ENCODE measurements around the gene ELOA. TPM values are rescaled to one million over a fixed set of nuclear protein-coding genes. Genes with fewer than 3 reads are reported as not detected.

The ELOA gene
- total and polyA plus RNA-seq, 2 of the 13 experiments (the other 11 are each of a cell fraction or from before 2014, with no cell fraction given), result 14.2 to 28.5 TPM

DNA sequence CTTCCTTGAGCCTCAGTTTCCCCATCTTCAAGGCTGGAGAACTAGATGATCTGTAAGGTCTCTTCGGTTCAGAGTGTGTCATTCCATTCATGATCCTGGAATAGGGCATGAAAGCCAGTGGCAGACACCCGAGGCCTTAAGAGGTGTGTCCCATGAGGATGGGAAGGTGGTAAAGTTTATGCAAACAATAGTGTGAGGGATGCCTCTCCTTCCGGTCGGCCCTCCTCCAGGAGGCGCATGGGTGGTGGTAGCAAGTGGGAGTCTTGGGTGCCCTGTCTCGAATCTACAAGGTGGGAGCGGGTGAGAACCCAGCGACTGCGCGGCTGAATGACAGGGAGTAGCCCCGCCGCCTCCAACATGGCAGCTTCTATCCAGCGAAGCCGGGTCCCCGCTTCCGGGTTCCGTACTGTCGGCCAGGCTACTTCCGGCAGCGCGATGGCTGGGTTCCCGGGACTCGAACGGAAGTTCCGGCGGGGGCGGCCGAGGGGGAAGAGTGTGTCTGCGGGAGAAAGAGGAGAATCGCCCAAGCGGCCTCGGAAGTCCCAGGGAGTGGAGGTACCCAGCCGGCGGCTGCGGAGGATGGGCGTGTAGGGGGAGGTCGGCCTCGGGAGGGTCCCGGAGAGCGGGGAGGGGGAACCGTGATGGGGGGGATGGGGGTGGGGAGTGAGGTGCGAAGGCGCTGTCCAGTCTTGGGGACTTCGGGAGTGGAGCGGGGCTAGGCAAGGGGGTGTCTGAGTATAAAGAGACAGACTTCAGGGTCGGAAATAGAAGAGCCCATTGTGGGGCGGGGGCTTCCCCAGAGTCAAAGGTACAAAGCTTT lies 47.6 kb downstream of the ELOA start, which contains the start of gene LYPLA2 (continued):
- TF ChIP-seq, protein P1, sequence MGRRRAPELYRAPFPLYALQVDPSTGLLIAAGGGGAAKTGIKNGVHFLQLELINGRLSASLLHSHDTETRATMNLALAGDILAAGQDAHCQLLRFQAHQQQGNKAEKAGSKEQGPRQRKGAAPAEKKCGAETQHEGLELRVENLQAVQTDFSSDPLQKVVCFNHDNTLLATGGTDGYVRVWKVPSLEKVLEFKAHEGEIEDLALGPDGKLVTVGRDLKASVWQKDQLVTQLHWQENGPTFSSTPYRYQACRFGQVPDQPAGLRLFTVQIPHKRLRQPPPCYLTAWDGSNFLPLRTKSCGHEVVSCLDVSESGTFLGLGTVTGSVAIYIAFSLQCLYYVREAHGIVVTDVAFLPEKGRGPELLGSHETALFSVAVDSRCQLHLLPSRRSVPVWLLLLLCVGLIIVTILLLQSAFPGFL (CRISPR knock-in tag; IDR thresholded peaks at IDR 0.05), result no peak
- TF ChIP-seq ZNF616 (CRISPR knock-in tag; IDR thresholded peaks at IDR 0.05; ENCODE audit: low read depth) (no peak), GLI4 (CRISPR knock-in tag; IDR thresholded peaks at IDR 0.05; ENCODE audit: borderline replicate concordance) (no peak), ZNF629 (CRISPR knock-in tag; conservative IDR thresholded peaks at IDR 0.05) (no peak), GATA4 (IDR thresholded peaks at IDR 0.05; ENCODE audit: borderline replicate concordance, low read depth) (peak; percentile 51; the same call in 1 of the 2 replicates), NR1H2 (CRISPR knock-in tag; IDR thresholded peaks at IDR 0.05; ENCODE audit: borderline replicate concordance, low read depth) (no peak), NFE2 (CRISPR knock-in tag; IDR thresholded peaks at IDR 0.05) (no peak), MIER2 (CRISPR knock-in tag; IDR thresholded peaks at IDR 0.05) (0 out of 2 replicates have a peak, but pooled peaks have one; percentile 38), GFI1 (CRISPR knock-in tag; IDR thresholded peaks at IDR 0.05; ENCODE audit: borderline replicate concordance) (peak; percentile 13; the same call in 1 of the 2 replicates), MYC (CRISPR knock-in tag; IDR thresholded peaks at IDR 0.05; ENCODE audit: borderline replicate concordance) (peak; percentile 43; the same call in 1 of the 2 replicates), ELF3 (CRISPR knock-in tag; IDR thresholded peaks at IDR 0.05) (peak; percentile 80), ZNF24 (IDR thresholded peaks at IDR 0.05) (no peak), ZNF101 (CRISPR knock-in tag; IDR thresholded peaks at IDR 0.05; ENCODE audit: borderline replicate concordance, low read depth) (no peak), KLF15 (CRISPR knock-in tag; IDR thresholded peaks at IDR 0.05; ENCODE audit: borderline replicate concordance) (0 out of 2 replicates have a peak, but pooled peaks have one; percentile 3), ZNF75D (CRISPR knock-in tag; IDR thresholded peaks at IDR 0.05; ENCODE audit: borderline replicate concordance) (no peak), TSC22D2 (CRISPR knock-in tag; IDR thresholded peaks at IDR 0.05; ENCODE audit: borderline replicate concordance) (no peak), NFRKB (IDR thresholded peaks at IDR 0.05) (no peak)
- TF ChIP-seq, protein P2, sequence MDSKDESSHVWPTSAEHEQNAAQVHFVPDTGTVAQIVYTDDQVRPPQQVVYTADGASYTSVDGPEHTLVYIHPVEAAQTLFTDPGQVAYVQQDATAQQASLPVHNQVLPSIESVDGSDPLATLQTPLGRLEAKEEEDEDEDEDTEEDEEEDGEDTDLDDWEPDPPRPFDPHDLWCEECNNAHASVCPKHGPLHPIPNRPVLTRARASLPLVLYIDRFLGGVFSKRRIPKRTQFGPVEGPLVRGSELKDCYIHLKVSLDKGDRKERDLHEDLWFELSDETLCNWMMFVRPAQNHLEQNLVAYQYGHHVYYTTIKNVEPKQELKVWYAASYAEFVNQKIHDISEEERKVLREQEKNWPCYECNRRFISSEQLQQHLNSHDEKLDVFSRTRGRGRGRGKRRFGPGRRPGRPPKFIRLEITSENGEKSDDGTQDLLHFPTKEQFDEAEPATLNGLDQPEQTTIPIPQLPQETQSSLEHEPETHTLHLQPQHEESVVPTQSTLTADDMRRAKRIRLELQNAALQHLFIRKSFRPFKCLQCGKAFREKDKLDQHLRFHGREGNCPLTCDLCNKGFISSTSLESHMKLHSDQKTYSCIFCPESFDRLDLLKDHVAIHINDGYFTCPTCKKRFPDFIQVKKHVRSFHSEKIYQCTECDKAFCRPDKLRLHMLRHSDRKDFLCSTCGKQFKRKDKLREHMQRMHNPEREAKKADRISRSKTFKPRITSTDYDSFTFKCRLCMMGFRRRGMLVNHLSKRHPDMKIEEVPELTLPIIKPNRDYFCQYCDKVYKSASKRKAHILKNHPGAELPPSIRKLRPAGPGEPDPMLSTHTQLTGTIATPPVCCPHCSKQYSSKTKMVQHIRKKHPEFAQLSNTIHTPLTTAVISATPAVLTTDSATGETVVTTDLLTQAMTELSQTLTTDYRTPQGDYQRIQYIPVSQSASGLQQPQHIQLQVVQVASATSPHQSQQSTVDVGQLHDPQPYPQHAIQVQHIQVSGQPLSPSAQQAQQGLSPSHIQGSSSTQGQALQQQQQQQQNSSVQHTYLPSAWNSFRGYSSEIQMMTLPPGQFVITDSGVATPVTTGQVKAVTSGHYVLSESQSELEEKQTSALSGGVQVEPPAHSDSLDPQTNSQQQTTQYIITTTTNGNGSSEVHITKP (CRISPR knock-in tag; IDR thresholded peaks at IDR 0.05; ENCODE audit: low read depth), result no peak; the same call in 1 of the 2 replicates
- TF ChIP-seq, protein P3, sequence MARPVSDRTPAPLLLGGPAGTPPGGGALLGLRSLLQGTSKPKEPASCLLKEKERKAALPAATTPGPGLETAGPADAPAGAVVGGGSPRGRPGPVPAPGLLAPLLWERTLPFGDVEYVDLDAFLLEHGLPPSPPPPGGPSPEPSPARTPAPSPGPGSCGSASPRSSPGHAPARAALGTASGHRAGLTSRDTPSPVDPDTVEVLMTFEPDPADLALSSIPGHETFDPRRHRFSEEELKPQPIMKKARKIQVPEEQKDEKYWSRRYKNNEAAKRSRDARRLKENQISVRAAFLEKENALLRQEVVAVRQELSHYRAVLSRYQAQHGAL (CRISPR knock-in tag; IDR thresholded peaks at IDR 0.05; ENCODE audit: not compliant biosample characterization), result no peak
- TF ChIP-seq, protein P4, sequence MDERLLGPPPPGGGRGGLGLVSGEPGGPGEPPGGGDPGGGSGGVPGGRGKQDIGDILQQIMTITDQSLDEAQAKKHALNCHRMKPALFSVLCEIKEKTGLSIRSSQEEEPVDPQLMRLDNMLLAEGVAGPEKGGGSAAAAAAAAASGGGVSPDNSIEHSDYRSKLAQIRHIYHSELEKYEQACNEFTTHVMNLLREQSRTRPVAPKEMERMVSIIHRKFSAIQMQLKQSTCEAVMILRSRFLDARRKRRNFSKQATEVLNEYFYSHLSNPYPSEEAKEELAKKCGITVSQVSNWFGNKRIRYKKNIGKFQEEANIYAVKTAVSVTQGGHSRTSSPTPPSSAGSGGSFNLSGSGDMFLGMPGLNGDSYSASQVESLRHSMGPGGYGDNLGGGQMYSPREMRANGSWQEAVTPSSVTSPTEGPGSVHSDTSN (CRISPR knock-in tag; IDR thresholded peaks at IDR 0.05), result peak; percentile 51; the same call in 1 of the 2 replicates
- TF ChIP-seq, protein P5, sequence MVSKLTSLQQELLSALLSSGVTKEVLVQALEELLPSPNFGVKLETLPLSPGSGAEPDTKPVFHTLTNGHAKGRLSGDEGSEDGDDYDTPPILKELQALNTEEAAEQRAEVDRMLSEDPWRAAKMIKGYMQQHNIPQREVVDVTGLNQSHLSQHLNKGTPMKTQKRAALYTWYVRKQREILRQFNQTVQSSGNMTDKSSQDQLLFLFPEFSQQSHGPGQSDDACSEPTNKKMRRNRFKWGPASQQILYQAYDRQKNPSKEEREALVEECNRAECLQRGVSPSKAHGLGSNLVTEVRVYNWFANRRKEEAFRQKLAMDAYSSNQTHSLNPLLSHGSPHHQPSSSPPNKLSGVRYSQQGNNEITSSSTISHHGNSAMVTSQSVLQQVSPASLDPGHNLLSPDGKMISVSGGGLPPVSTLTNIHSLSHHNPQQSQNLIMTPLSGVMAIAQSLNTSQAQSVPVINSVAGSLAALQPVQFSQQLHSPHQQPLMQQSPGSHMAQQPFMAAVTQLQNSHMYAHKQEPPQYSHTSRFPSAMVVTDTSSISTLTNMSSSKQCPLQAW (CRISPR knock-in tag; IDR thresholded peaks at IDR 0.05), result peak; percentile 60; the same call in 1 of the 2 replicates
